ENCODE measurements around the gene ATXN3L.

ATXN3L gene

DNA sequence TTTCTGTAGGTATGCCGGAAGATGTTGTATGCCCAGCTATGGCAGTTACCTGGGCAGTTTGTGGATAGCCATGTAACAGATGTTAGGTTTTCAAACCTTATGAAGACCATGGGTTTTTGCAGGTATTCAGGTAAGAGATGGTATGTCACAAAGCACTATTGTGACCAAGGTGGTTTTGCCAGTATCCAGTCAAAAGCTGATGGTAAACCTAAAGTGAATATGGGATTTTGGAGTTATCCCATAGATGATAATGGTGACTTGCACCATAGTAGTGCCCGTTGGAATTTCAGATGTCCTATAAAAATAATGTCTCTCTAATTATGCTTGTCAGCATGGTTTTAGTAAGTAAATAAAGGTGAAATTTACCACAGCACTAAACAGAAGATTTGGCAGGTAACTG, at the start of gene ATXN3L:
Gene ATXN3L, minus strand, starts transcription at position 101 of the 400 bp plus-strand sequence. CDS start 119 bp downstream, outside the sequence.
- DNase-seq: no peak

DNA sequence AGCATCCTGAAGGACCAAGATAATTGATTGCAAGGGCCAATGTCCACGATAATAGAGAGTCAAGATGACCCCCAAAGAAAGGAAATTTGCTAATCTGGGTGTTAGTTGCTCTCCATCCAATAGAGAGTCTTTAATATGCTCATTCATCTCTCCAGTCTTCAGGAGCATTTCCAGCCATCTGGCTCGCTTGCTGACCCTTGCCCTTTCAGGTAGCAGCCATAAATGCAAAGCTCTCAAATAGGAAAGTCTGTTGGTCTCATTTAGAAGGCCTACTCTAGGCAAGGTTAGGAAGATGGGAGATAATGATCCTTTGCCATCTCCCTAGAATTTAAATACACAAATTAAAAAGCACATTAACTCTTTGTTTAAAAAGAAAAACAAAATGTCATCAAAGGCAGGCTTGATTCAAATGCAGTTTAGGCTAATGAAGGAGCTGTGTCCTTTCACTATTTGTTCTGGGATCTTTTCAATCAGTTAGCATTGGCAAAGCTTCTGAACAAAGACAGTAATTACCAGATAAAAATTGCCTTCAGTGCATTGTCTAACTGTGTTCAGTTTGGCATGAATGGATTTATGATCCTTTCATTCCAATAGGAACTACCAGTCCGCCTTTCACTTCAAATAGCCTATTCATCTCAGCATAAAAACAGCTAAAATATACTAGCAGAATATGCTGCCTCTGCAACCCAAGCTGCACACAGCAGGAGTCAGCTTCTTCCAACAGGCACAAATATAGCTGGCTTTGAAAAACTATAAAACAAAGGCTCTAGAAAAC, 49.6 kb upstream of the ATXN3L start:
- DNase-seq: peak; percentile 77

DNA sequence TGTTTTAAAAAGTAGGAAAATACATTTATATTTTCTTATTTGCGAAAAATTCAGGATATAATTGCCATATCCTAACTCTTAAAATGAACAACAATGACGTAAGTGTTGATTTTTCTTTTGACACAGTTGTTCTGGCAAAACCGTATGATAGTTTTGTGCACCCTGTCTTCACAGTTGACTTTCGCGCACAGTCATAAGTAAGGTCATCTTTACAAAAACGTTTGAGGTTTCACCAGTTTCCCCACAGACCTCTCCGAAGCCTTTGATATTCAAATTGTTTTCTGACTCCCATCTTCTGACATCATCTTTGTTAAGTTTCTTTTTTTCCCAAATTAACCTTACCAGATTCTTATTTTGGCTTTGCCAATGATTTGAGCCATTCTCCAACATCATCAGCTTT, 48.1 kb upstream of the ATXN3L start:
- DNase-seq: no peak

DNA sequence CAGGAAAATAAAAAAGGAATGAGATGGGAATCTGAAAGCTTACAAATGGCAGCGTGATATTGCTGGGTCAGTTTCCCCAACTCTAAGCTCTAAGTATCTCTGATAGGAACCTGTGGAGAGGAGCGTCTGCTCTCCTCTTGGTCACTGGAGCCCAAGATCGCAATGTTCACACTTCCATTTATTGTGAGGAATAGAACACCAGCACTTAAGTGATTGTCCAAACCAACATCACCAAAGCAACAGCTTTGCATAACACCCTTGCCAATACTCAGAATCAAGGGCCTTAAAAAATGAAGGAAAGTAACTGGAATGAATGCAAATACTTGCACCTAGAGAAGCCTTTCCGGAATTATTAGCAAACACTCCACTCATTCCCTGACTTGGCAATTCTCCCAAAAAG, 46.8 kb upstream of the ATXN3L start:
- no peak for DNase-seq

DNA sequence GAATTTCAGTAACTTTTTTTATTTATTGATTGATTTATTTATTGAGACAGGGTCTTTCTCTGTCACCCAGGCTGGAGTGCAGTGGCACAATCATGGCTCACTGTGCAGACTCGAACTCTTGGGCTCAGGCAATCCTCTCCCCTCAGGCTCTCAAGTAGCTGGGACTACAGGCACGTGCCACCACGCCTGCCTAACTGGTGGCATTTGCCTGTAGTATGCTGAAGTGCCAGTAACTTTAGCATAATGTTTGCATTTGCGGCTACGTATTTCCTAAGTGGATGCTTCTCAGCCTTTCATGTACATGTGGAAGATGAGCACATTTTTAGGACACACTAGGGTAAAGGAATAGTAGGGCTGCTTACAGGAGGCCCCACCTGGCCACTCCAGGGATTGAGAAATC, 45.3 kb upstream of the ATXN3L start:
- no peak for DNase-seq

DNA sequence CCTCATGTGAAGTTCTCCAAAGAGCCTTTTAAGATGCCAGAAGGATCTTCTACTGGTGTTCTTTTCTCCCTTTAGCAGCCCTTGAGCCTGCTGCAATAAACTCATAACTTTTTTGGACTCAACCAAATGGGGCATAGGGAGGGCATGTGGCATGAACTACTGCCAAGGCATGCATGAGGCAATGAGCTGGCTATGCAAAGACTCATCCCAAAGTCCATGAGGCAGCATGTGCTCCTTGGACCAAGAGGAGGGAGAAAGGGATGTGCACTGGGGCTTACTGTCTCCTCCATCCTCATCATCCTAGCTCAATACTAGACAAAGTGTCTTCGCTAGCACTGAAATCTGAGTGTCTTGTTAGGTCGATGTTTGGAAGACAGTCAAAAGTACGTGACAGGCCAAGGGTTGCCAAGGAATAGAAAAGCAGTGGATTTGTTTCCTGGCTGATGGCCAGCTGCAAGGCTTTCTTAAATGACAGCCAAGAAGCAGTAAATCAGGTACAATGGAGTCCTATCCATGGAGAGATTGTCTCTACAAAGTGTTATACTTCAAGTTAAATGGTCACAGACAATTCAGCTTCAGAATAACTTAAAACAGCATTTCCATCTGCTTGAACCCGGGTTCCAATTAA, 44.5 kb upstream of the ATXN3L start:
- no peak for DNase-seq

DNA sequence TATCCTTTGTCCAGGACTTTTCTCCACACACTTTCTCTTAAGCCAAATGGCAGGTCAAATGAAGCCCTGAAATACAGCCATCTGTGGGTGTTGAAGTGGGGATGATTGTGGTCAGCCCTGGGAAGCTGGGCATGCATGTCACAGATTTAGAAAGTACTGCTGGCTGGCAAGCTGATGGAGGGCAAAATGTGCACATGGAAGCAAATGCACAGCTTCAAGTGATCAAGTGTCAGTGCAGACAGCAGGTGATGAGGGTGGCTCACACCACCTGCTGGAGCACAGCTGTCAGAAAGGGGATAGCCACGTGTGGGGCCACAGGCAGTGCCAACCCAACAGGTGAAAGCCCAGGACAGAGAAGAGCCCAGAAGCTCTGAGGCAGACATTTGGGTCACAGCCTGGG, 40.3 kb upstream of the ATXN3L start:
- no peak for DNase-seq

DNA sequence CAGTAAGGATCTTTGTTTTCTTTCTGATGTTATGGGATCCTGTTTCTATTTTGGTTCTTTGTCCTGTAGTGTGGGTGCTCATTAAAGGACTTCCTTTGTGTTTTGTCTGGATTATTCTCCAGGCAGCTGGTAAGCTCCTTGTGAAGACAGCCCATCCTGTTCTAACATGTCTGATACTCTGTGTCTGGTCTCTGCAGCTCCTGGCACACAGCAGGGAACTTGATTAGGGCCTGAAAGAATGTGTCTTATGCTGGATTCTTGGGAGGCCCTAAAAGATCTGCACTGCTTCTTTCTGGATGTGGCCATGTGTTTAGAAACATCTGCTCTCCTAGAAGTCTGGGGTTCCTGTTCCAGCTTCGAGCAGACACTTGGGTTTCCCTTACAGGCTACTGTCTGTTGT, 38.1 kb upstream of the ATXN3L start:
- DNase-seq: peak; percentile 44

DNA sequence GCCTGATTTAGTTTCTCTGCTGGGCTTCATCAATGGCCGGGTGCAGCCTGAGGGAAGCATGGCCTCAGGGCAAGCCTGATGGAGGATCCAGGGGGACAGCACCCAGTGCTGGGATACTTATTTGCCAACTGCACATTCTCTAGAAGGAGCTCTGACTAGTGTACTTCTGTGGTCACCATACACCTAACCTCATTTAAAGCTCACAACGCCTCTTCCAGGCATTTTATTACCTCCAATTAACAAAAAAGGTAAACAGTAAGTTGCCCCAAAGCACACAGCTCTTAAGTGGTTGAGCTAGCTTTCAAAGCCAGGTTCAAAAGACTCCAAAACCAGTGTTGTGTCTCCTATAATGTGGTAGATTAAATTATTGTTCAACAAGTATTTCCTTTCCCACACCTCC, 26.8 kb upstream of the ATXN3L start:
- DNase-seq: no peak

DNA sequence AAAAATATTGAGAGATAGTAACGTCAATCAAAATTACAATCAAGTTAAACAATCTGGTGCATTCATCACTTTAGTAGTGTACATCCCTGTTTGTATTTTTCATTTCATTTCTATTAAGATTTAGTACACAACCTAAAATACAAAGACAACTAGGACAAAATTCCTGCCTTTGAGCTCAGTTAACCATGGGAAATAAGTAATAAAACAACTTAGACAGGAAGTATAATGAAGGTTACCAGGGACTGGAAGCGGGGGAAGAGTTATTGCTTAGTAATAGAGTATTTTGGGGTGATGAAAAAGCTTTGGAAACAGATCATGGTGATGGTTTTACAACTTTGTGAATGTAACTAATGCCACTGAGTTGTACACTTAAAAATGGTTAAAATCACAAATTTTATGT, 25.6 kb upstream of the ATXN3L start:
- no peak for DNase-seq

DNA sequence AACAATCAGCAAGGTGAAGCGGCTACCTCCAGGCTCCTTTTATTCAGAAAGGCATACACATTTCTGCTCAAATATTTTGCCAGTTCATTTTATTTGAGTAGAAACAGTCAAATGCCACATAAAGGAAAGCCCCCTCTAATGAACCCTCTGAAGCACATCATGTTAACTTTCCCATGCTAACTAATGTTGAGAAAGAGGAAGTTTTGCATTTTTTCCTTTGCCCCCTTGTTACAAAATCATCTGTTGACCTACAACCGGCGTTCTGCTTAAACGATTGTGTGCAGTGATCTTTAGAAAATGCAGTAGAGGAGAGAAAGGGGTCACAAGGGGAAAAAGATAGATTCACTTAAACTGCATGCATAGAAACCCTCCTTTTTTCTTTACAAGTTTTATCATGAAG, 25.2 kb upstream of the ATXN3L start:
- DNase-seq: no peak

DNA sequence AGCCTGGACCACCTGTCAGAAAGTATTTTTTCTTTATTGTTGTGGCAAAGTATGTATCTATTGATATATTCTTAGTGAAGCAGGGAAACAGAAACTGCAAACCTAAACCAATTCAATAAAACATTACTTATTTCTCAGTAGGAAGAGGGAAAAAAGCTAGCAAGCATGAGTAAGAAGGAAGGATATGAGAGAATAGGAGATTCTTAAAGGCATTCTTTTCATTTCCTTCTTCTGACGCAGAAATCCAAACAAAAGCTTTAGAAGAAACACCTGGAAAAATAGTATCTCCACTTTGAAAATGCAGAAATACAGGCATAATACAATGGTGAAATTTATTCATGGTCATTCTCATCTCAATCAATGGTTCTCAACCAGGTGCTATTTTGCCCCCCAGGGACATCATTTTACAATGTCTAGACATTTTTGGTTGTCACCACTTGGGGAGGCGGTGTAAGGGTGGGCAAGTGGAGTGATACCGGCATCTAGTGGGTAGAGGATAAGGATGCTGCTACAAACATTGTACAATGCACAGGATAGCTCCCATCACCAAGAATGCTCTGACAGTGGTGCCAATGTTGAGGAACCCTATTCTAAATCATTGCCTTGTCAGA, 21.7 kb upstream of the ATXN3L start:
- no peak for DNase-seq

DNA sequence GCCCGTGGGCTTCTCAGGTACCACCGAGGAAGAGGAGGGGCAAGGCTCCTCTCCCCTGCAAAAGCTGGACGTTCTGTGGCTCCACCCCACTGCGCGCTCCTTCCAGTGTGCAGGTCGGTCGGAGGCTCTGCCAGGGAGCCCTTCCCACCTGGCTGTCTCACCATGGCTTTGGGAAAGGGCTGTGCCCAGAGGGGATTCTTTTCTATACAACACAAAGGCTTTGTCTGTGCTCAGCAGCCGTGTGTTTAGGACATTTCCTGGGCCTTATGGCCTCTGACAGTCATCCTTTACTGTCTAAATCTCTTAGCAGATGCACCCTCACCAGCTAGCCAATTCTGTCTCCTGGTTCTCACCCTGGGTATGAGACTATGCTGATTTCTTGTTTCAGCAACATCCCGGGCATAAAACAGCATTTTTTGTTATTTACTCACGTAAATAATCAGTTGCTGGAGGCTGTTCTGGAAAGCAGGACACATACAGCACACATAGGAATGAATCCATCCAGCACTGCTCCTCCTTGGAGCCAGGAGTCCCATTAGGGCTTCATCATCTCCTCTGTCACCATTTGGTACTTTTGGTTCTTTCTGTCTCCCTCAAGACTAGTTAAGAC, 20.4 kb upstream of the ATXN3L start:
- DNase-seq: no peak

DNA sequence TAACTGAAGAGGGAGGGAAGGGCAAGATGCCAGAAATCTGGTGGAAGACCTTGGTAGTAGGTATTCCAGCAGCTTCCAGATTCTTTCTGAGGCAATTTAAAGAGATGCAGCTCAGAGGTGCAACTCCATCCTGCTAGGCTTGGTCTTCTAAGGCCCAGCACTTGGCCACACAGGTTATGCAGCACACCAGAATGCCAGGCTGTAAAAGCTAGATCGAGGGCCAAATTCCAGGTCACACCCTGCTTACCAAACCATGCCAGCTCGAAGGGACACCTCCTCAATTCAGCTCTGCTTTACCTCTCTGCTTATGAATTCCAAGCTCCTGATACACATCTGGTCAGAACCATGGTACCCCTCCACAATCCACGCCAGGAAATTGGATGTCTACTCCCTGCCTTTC, 19.8 kb upstream of the ATXN3L start:
- no peak for DNase-seq

DNA sequence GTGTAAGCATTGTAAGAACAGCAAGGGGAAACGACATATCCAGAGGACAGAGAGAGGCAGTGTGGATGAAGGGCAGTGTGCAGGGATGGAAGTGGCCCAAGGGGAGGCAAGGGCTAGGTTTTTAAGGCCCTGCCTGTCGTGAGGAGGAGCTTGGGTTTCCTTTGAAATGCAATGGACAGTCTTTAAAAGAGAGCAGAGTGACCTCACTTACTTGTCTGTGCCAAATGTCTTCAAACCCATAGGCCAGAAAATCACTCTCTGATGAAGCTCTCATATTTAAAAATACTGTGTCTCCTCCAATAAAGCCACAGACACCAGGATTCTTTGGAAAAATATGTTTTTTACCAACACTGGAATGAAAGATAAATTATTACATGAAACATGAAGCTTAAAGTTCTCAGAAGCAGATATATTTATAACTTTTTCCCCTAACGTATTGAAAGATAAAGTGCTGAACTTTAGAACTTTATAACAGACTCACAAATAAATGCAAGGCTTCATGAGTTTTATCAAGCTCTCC, 19.2 kb upstream of the ATXN3L start:
- no peak for DNase-seq

DNA sequence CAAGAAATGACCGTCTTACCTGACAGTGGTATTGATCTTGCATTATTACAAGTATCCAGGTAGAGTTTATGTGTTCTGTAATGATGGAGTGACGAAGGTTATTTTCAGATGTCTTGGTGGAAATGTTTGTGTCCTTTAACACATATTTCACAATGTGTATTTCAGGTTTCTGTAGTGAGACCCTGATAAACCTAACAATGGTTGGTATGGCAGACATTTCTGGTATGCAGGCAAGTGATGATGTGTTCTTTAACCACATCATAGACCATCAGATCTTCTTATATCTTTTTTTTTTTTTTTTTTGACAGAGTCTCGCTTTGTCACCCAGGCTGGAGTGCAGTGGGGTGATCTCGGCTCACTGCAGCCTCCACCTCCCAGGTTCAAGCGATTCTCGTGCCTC, 14.6 kb upstream of the ATXN3L start:
- DNase-seq: no peak

DNA sequence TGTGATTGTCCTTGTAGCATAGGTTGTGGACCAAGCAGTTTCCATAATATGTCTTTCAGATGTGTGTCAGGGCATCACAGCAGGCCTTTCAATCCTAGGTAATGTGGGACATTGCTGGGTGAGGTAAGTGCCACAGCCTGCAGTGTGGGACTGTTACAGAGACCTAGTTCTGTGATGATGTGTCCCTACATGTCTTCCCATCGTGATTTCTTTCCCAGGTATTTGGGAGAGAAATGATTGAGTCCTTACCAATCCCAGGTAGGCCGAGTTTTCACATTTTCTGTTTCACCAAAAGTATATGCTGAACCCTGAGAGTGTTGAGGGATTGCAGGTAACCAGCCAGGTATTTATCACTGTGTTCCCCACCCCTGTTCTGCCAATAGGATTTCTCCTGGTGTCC, 10.6 kb upstream of the ATXN3L start:
- no peak for DNase-seq

DNA sequence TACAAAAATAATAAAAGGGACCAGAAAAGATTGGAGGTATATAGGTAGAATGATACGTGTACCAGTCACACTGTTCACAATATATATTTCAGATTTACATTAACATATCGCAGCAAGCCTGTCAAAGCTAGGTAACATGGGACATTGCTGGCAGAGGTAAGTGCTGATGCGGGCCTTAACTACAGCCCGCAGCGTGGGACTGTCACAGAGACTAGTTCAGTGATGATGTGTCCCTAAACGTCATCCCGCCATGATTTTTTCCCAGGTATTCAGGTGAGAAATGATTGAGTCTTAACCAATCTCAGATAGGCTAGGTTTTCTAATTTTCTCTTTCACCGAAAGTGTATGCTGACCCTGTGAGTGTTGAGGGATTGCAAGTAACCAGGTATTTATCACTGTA, 7.8 kb upstream of the ATXN3L start:
- DNase-seq: no peak

DNA sequence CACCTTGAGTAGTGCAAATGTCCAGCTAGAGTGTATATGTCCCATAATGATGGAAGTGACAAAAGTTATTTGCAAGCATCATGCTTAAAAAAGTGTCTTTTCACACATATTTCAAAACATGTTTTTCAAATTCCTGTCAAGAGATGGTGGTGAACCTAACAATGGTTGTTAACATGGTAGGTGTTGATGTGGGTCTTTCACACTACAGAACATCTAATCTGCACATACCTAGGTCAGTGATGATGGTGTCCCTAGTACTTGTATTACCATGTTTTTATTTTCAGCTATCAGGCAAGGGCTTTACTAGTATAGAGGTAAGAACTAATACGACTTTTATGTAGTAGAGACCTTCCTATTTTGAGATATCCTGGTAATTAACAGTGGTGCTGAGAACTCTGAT, 3.4 kb upstream of the ATXN3L start:
- no peak for DNase-seq

DNA sequence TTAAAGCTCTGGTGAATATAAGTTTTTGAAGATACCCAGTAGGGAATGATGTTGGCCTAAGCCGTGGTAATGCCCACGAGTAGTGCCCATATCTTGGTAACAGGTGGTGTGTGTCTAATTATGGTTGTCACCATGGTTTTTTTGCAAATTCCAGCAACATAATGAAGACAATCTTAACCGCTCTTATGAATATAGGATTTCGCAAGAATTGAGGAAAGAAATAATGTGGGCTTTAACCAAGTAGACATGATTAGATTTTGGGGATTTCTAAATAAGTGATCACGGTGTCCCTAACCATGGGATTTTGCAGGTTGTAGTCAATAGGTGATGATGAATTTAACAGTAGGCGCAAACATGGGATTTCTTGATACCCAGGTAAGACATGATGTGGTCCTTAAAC, 2.5 kb downstream of the ATXN3L start:
- DNase-seq: no peak

DNA sequence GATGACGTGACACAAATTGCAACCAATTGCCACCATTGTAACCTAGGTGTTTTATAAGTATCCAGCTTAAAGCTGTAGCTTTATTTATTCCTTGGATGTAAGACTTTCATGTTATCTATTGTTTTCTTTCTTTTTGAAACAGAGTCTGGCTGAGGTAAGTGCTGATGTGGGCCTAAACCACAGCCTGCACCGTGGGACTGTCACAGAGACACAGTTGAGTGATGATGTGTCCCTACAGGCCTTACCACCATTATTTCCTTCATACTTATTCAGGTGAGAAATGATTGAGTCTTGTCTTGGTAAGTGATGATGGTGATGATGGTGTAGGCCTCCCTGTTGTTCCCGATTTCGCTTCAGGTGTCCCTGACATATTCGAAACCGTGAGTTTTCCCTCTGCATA, 8.3 kb downstream of the ATXN3L start:
- DNase-seq: no peak

DNA sequence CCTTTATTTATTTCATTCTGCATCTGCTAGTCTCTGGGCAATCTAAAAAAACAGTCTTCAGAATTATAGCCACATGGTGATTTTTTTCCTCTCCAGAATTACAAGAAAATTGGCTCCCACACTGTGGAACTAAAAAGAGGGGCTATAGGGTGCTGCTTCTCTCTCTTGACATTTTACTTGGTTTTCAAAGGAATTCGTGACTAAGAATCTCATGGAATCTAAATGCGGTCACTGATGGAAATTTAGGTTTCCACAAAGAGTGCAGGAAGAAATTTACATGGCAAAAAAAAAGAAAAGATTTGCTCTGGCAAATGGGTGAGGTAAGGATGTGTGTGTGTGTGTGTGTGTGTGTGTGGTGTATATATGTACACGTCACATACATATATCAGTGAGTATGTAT, 10.2 kb downstream of the ATXN3L start:
- no peak for DNase-seq

DNA sequence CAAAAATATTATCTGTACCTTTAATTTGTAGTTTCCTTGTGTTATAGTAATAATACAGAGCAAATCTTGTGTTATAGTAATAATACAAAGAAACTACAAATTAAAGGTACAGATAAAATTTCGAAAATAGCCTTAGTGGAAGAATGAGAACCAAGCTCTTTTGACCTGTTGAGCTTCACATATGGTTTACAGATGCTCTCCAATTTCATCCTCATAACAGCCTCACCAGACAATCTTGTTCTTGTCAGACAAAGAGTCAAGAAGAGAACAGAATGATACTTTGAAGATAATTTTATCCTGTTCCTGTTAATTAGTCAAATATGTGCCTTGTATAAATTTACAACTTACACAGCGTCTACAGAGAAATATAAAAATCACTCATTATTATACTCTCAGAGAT, 12.8 kb downstream of the ATXN3L start:
- DNase-seq: no peak

DNA sequence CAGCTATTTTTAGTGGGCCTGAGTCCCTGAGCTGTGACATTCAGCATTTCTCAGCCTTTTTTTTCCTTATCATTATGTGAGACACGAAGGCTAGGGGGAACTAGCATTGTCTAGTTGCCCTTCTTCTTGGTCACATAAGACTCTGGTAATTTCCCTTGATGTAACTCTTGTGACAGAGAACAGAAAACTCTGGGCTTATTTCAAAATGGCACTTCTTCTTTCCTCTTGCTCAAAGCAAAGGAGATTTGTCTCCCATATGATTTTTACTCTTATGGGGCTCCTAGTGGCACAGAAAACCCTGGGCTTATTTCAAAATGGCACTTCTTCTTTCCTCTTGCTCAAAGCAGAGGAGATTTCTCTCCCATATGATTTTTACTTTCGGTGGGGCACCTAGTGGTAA, 14.7 kb downstream of the ATXN3L start:
- DNase-seq: no peak
